Measurements from ENCODE around the gene CHRNG. TPM values are rescaled to one million over a fixed set of nuclear protein-coding genes. Genes with fewer than 3 reads are reported as not detected.

CHRNG gene
- total and polyA plus RNA-seq, 2 experiments from 2014 or later, result not detected

DNA sequence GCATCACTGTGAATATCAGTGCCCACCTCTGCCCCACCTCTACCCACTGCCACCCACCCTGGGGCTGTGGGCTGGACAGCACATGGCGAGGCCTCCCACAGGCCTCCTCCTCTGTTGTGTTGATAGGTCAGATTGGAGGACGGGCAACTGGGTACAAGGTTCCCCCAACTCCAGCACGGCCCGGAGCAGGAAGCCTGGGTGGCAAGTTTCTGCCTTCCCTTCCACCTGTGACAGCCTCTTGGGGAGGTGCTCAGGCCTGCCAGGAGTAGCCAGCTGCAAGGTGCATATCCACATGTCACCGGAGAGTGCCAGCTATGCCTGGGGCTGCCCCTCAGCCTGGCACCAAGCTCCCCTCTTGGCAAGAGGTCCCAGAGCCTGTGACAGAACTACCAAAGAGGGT lies 45.0 kb upstream of the CHRNG start:
- DNase-seq (ENCODE audit: low spot score), result no peak
- Histone ChIP-seq H3K4me1 (ENCODE audit: insufficient read depth) (no peaks in the 10 kb centered on the region), H3K79me2 (no peaks in the 10 kb centered on the region), H4K20me1 (ENCODE audit: insufficient read depth, poor library complexity, severe bottlenecking) (no peaks in the 10 kb centered on the region), H3K4me3 (no peak overlapping the region), H3K27ac (no peak overlapping the region), H3K36me3 (replicated peaks; ENCODE audit: insufficient read depth, low read depth) (no peaks in the 10 kb centered on the region), H3K9me3 (ENCODE audit: low read depth) (no peaks in the 10 kb centered on the region), H3K4me2 (no peak overlapping the region), H3K9me2 (replicated peaks; ENCODE audit: insufficient read depth) (no peaks in the 10 kb centered on the region), H2AFZ (no peak overlapping the region), H3K27me3 (peaks cover 10% of the 10 kb centered on the region)
- TF ChIP-seq, protein P1, sequence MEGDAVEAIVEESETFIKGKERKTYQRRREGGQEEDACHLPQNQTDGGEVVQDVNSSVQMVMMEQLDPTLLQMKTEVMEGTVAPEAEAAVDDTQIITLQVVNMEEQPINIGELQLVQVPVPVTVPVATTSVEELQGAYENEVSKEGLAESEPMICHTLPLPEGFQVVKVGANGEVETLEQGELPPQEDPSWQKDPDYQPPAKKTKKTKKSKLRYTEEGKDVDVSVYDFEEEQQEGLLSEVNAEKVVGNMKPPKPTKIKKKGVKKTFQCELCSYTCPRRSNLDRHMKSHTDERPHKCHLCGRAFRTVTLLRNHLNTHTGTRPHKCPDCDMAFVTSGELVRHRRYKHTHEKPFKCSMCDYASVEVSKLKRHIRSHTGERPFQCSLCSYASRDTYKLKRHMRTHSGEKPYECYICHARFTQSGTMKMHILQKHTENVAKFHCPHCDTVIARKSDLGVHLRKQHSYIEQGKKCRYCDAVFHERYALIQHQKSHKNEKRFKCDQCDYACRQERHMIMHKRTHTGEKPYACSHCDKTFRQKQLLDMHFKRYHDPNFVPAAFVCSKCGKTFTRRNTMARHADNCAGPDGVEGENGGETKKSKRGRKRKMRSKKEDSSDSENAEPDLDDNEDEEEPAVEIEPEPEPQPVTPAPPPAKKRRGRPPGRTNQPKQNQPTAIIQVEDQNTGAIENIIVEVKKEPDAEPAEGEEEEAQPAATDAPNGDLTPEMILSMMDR (IDR thresholded peaks at IDR 0.05; ENCODE audit: poor library complexity), result no peak
- TF ChIP-seq EZH2phosphoT487 (IDR thresholded peaks at IDR 0.05; ENCODE audit: low read depth, severe bottlenecking, unreplicated experiment) (no peak), EZH2 (IDR thresholded peaks at IDR 0.05; ENCODE audit: borderline replicate concordance) (no peak)
- 93% methylated on average over 5 of the region's 5 CpGs for WGBS (ENCODE audit: low lambda C conversion rate, missing lambda C conversion rate)

DNA sequence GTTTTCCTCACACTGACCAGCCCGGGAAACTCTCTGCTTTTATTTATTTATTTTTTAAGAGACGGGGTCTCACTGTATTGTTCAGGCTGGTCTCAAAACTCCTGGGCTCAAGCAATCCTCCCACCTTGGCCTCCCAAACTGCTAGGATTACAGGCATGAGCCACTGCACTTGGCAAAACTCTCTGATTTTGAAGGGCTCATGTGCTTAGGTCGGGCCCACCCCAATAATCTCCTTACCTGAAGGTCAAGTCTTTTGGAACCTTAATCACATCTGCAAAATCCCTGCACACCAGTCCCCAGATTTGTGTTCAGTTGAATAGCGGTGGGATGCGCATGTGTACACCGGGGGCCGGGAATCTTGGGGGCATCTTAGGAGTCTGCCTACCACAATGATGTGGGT lies 44.2 kb upstream of the CHRNG start:
- WGBS (ENCODE audit: low lambda C conversion rate, missing lambda C conversion rate), result 89% methylated on average over 7 of the region's 7 CpGs
- Histone ChIP-seq H3K4me2 (no peak overlapping the region), H2AFZ (no peak overlapping the region), H3K4me3 (no peak overlapping the region), H4K20me1 (ENCODE audit: insufficient read depth, poor library complexity, severe bottlenecking) (no peaks in the 10 kb centered on the region), H3K9me2 (replicated peaks; ENCODE audit: insufficient read depth) (no peaks in the 10 kb centered on the region), H3K36me3 (replicated peaks; ENCODE audit: insufficient read depth, low read depth) (no peaks in the 10 kb centered on the region), H3K27me3 (peaks cover 7% of the 10 kb centered on the region), H3K27ac (no peak overlapping the region), H3K9me3 (ENCODE audit: low read depth) (no peaks in the 10 kb centered on the region), H3K79me2 (no peaks in the 10 kb centered on the region), H3K4me1 (ENCODE audit: insufficient read depth) (no peaks in the 10 kb centered on the region)
- TF ChIP-seq EZH2phosphoT487 (IDR thresholded peaks at IDR 0.05; ENCODE audit: low read depth, severe bottlenecking, unreplicated experiment) (no peak), EZH2 (IDR thresholded peaks at IDR 0.05; ENCODE audit: borderline replicate concordance) (no peak)
- TF ChIP-seq, protein P1 (IDR thresholded peaks at IDR 0.05; ENCODE audit: poor library complexity), result no peak
- DNase-seq (ENCODE audit: low spot score), result no peak

DNA sequence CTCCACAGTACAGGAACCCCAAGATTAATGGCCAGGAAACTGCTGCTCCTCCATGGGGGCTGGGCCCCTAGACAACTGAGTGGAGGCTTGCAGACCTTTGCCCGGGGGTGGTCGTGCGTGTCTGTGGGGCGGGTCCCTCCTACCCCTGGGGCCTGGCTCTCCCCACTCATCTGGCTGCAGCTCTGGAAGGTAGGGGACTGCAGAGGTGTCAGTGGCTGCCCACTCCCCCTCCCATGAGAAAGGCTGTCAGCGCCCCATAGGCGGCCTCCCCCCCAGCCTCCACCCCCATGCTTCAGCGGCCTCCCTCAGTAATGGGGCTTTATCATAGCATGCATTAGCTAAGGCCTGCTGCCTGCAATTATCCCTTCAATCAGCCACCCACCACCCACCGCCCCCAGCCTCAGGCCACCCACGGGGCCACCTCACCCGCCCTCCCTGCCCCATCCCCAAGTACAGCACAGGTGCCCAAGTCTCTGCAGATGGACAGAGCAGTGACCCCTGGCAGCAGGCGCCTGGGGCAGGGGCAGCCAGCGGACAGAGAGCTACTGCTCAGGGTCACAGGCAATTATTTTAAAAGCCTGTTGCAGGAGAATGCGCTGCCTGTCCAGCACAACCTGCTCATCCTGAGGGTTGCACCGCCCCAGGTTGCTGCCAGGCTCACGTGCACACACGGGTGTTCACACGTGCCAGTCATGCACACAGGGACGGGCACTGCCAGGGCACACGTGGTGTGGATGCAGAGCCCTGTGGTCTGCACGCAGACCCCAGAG lies 42.8 kb upstream of the CHRNG start:
- TF ChIP-seq, protein P1 (IDR thresholded peaks at IDR 0.05; ENCODE audit: poor library complexity), result no peak
- TF ChIP-seq EZH2 (IDR thresholded peaks at IDR 0.05; ENCODE audit: borderline replicate concordance), result no peak
- TF ChIP-seq EZH2phosphoT487 (IDR thresholded peaks at IDR 0.05; ENCODE audit: low read depth, severe bottlenecking, unreplicated experiment), result no peak

More for the DNA sequence above, 42.8 kb upstream of the CHRNG start:
- Histone ChIP-seq H3K79me2 (no peaks in the 10 kb centered on the region), H3K27ac (no peak overlapping the region), H3K9me3 (ENCODE audit: low read depth) (no peaks in the 10 kb centered on the region), H4K20me1 (ENCODE audit: insufficient read depth, poor library complexity, severe bottlenecking) (no peaks in the 10 kb centered on the region), H3K9me2 (replicated peaks; ENCODE audit: insufficient read depth) (no peaks in the 10 kb centered on the region), H3K36me3 (replicated peaks; ENCODE audit: insufficient read depth, low read depth) (no peaks in the 10 kb centered on the region), H3K27me3 (peaks cover 11% of the 10 kb centered on the region), H3K4me3 (no peak overlapping the region), H2AFZ (no peak overlapping the region), H3K4me2 (no peak overlapping the region), H3K4me1 (ENCODE audit: insufficient read depth) (peaks cover 7% of the 10 kb centered on the region)
- WGBS (ENCODE audit: low lambda C conversion rate, missing lambda C conversion rate), result 72% methylated on average over 13 of the region's 20 CpGs
- no peak for DNase-seq (ENCODE audit: low spot score)

All from hepatocyte (in vitro differentiated cells).